Endodermal cell (in vitro differentiated cells): ENCODE data around the gene PARD3B. TPM values are rescaled to one million over a fixed set of nuclear protein-coding genes. Genes with fewer than 3 reads are reported as not detected.

Experiments used
- DNase-seq: peaks from one replicate; pipeline ENCODE4 v3.0.0-alpha.2; 2017
- H3K27ac ChIP-seq: 2 replicates; pipeline ENCODE4 v1.5.1; 2013; ENCODE audit warnings: mild to moderate bottlenecking, low read depth, low read length, moderate library complexity
- H3K27me3 ChIP-seq: 2 replicates; pipeline ENCODE4 v1.6.1; 2013; ENCODE audit warnings: mild to moderate bottlenecking, low read length, moderate library complexity; ENCODE audit not compliant: insufficient read depth, control insufficient read depth, poor library complexity, severe bottlenecking
- H3K36me3 ChIP-seq: 2 replicates; pipeline ENCODE4 v1.7.0; 2013; ENCODE audit warnings: mild to moderate bottlenecking, low read length, moderate library complexity; ENCODE audit not compliant: control insufficient read depth, insufficient read depth
- H3K4me1 ChIP-seq: one replicate; pipeline ENCODE4 v1.7.0; 2013; ENCODE audit warnings: low read length; ENCODE audit not compliant: control insufficient read depth, insufficient read depth
- H3K4me3 ChIP-seq: 2 replicates; pipeline ENCODE4 v1.5.1; 2013; ENCODE audit warnings: mild to moderate bottlenecking, low read length, moderate library complexity
- H3K9ac ChIP-seq: 2 replicates; pipeline ENCODE4 v1.6.1; 2013; ENCODE audit warnings: mild to moderate bottlenecking, low read length, moderate library complexity; ENCODE audit not compliant: poor library complexity, severe bottlenecking; ENCODE audit errors: extremely low read depth
- H3K9me3 ChIP-seq: 2 replicates; pipeline ENCODE4 v1.6.1; 2013; ENCODE audit warnings: mild to moderate bottlenecking, low read length, moderate library complexity; ENCODE audit not compliant: control insufficient read depth
- H3K27ac Mint-ChIP-seq: 2 replicates; pipeline ENCODE4 v1.8.0; 2020; ENCODE audit warnings: mixed read lengths
- H3K27me3 Mint-ChIP-seq: 2 replicates; pipeline ENCODE4 v1.8.0; 2021; ENCODE audit warnings: mild to moderate bottlenecking, mixed read lengths; ENCODE audit not compliant: insufficient read depth
- H3K36me3 Mint-ChIP-seq: 2 replicates; pipeline ENCODE4 v1.8.0; 2020; ENCODE audit warnings: low read depth, mixed read lengths
- H3K4me1 Mint-ChIP-seq: 2 replicates; pipeline ENCODE4 v1.8.0; 2020; ENCODE audit warnings: mixed read lengths
- H3K4me3 Mint-ChIP-seq: 2 replicates; pipeline ENCODE4 v1.8.0; 2020; ENCODE audit warnings: mild to moderate bottlenecking, moderate library complexity, mixed read lengths
- H3K9me3 Mint-ChIP-seq: 2 replicates; pipeline ENCODE4 v1.8.0; 2020; ENCODE audit warnings: mild to moderate bottlenecking, mixed read lengths
- WGBS, 2 experiments: methylation state at CpG; one replicate each; pipeline versions ENCODE4 v1.1.5 to v1.1.7; 2013; ENCODE audit warnings: missing lambda C conversion rate in 2 of 2, mixed read lengths in 1 of 2; ENCODE audit not compliant: insufficient coverage in 1 of 2, insufficient read length in 1 of 2; 5-methylcytosine and 5-hydroxymethylcytosine counted together
- total RNA-seq, 2 donors: library from RNA; stranded (reverse); fragmentation: NEBNext Ultra II Directional in 1 of 2; extraction: Animal tissue kit (Norgen Biotek cat#: 25700) in 1 of 2; gene quantifications; 2 replicates in 1 of 2; 3 replicates in 1 of 2; pipeline ENCODE4 v1.2.1, GENCODE V29; 2021
- TF ChIP-seq, protein P1 (sequence below): fragments of 200-600 bp; sonication (generic); conservative IDR thresholded peaks from 2 replicates; pipeline ENCODE4 v1.5.0; 2021; ENCODE audit warnings: antibody characterized with exemption, mild to moderate bottlenecking

Gene PARD3B
- total RNA-seq, 2 donors from 2014 or later = 2.5 to 5.6 TPM

DNA sequence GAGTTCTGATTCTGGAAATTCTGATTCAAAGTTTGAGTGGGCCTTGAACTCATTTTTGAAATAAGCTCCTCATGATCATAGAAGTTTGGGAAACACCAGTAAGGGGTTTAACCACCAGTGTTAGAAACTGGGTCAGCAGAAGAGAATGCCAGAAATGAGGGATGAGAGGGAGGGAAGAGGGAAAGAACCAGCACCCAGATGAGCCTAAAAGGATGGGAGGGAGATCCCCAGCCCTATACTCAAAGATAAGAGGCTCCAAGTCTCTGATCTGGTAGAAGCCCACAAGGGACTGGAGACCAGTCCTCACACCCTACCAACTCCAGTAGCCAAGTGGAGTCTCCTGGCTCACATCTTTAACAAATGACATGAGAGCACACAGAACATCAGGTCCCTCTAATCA is 832.0 kb downstream of the PARD3B start:
- no peaks in the 10 kb centered on the region for H3K27me3 Mint-ChIP-seq
- no peaks in the 10 kb centered on the region for H3K4me1 Mint-ChIP-seq
- no peak overlapping the region for H3K9ac ChIP-seq
- no peak overlapping the region for H3K4me3 ChIP-seq
- no peak overlapping the region for H3K27ac Mint-ChIP-seq
- H3K4me3 Mint-ChIP-seq = no peak overlapping the region
- H3K9me3 Mint-ChIP-seq = no peaks in the 10 kb centered on the region
- no peak overlapping the region for H3K27ac ChIP-seq
- TF ChIP-seq, protein P1, sequence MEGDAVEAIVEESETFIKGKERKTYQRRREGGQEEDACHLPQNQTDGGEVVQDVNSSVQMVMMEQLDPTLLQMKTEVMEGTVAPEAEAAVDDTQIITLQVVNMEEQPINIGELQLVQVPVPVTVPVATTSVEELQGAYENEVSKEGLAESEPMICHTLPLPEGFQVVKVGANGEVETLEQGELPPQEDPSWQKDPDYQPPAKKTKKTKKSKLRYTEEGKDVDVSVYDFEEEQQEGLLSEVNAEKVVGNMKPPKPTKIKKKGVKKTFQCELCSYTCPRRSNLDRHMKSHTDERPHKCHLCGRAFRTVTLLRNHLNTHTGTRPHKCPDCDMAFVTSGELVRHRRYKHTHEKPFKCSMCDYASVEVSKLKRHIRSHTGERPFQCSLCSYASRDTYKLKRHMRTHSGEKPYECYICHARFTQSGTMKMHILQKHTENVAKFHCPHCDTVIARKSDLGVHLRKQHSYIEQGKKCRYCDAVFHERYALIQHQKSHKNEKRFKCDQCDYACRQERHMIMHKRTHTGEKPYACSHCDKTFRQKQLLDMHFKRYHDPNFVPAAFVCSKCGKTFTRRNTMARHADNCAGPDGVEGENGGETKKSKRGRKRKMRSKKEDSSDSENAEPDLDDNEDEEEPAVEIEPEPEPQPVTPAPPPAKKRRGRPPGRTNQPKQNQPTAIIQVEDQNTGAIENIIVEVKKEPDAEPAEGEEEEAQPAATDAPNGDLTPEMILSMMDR = no peak
- DNase-seq = no peak
- no peaks in the 10 kb centered on the region for H3K36me3 Mint-ChIP-seq
- H3K9me3 ChIP-seq = no peaks in the 10 kb centered on the region
- no peaks in the 10 kb centered on the region for H3K27me3 ChIP-seq
- H3K36me3 ChIP-seq = no peaks in the 10 kb centered on the region
- H3K4me1 ChIP-seq = no peaks in the 10 kb centered on the region

DNA sequence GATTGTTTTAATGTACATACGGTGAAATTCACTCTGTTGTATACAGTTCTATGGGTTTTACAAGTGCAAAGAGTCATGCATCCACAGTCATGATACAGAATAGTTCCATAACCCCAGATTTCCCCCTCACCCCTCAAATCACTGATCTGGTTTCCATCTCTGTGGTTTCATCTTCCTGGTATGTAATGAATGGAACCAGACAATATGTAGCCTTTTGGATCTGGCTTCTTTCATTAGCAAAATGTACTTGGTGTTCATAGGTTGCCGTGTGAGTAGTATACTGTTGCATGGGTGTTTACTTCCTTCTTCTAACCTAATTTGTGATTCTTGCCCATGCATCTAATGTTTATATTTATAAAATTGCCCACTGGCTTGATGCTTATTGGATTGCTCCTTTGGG is 838.3 kb downstream of the PARD3B start:
- Mint-ChIP-seq H3K4me1 (peaks cover 2% of the 10 kb centered on the region), H3K27me3 (no peaks in the 10 kb centered on the region), H3K36me3 (no peaks in the 10 kb centered on the region), H3K4me3 (no peak overlapping the region), H3K9me3 (no peaks in the 10 kb centered on the region), H3K27ac (no peak overlapping the region)
- Histone ChIP-seq H3K4me3 (no peak overlapping the region), H3K9ac (no peak overlapping the region), H3K27me3 (no peaks in the 10 kb centered on the region), H3K9me3 (no peaks in the 10 kb centered on the region), H3K4me1 (no peaks in the 10 kb centered on the region), H3K36me3 (no peaks in the 10 kb centered on the region), H3K27ac (no peak overlapping the region)
- no peak for DNase-seq
- 80 to 95% methylated on average over 1 to 2 of the region's 2 CpGs for WGBS, 2 experiments
- TF ChIP-seq, protein P1 = no peak

DNA sequence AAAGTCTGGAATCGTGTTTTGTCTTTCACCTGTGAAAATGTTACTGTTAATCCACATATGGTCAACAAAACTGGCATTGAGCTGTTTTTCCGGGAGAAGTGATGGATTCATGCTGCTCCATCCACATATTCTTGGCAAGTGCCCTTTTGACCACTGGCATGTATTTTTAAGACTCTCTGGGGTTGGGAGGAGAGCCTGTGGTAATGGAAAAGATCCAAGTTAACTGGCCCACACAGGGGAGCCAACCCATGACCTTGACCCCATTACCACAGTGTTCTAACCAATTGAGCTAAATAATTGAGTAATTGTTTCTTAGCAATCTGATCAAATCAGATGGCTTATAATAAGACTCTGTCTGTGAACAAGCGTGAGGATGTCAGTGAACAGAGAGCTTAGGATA is 840.8 kb downstream of the PARD3B start:
- H3K27ac ChIP-seq = no peak overlapping the region
- no peaks in the 10 kb centered on the region for H3K9me3 ChIP-seq
- Mint-ChIP-seq H3K36me3 (no peaks in the 10 kb centered on the region), H3K9me3 (no peaks in the 10 kb centered on the region), H3K4me3 (no peak overlapping the region), H3K27ac (no peak overlapping the region), H3K4me1 (peaks cover 6% of the 10 kb centered on the region), H3K27me3 (no peaks in the 10 kb centered on the region)
- TF ChIP-seq, protein P1 = no peak
- no peaks in the 10 kb centered on the region for H3K27me3 ChIP-seq
- WGBS, 2 experiments = 91 to 93% methylated on average over 3 of the region's 3 CpGs
- no peak for DNase-seq
- no peak overlapping the region for H3K9ac ChIP-seq
- H3K4me3 ChIP-seq = no peak overlapping the region
- no peaks in the 10 kb centered on the region for H3K36me3 ChIP-seq
- no peaks in the 10 kb centered on the region for H3K4me1 ChIP-seq
